OCI-LY7 (cell line): ENCODE measurements around the gene SERHL2.

Experiments used
- EZH2phosphoT487 ChIP-seq: fragments of 200-600 bp; sonication (generic); IDR thresholded peaks from 2 replicates; pipeline ENCODE4 v1.6.1; 2018; ENCODE audit warnings: low read depth, borderline replicate concordance, mild to moderate bottlenecking, mixed run types, antibody characterized with exemption, low read length, moderate library complexity, mixed read lengths
- TF ChIP-seq, protein P1 (sequence below): fragments of 200-600 bp; sonication (generic); conservative IDR thresholded peaks from 2 replicates; pipeline ENCODE4 v1.5.1; 2014; ENCODE audit warnings: mild to moderate bottlenecking, antibody characterized with exemption, low read length, moderate library complexity, mixed read lengths

DNA sequence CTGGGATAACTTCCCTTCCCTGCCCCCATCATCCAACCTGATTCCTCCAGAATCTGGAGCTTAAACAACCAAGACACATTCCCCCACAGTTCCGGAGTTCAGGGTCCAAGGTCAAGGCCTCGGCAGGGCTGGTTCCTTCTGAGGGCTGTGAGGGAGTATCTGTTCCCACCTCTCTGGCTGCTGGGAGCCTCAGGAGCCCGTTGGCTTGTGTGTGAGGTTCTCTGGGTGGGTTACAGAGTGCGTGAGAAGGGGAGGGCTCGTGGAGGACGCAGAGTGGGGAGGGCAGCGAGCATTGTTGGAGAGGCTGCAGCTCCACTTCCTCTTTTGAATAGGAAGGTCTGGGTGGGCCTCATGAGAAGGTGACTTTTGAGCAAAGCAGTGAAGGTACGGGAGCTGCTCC is 8.5 kb downstream of the SERHL2 start:
- TF ChIP-seq, protein P1, sequence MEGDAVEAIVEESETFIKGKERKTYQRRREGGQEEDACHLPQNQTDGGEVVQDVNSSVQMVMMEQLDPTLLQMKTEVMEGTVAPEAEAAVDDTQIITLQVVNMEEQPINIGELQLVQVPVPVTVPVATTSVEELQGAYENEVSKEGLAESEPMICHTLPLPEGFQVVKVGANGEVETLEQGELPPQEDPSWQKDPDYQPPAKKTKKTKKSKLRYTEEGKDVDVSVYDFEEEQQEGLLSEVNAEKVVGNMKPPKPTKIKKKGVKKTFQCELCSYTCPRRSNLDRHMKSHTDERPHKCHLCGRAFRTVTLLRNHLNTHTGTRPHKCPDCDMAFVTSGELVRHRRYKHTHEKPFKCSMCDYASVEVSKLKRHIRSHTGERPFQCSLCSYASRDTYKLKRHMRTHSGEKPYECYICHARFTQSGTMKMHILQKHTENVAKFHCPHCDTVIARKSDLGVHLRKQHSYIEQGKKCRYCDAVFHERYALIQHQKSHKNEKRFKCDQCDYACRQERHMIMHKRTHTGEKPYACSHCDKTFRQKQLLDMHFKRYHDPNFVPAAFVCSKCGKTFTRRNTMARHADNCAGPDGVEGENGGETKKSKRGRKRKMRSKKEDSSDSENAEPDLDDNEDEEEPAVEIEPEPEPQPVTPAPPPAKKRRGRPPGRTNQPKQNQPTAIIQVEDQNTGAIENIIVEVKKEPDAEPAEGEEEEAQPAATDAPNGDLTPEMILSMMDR = no peak
- TF ChIP-seq EZH2phosphoT487 = no peak
